Measurements from ENCODE around the gene AMZ1. TPM values are rescaled to one million over a fixed set of nuclear protein-coding genes. Genes with fewer than 3 reads are reported as not detected.

AMZ1 gene
- total RNA-seq, 4 donors from 2014 or later, result 0.39 to 1.7 (median 1.2) TPM

- no peaks in the 10 kb centered on the region for H3K36me3 ChIP-seq
- TF ChIP-seq POLR2A (IDR thresholded peaks at IDR 0.05) (no peak), CTCF (IDR thresholded peaks at IDR 0.05) (no peak), EP300 (IDR thresholded peaks at IDR 0.05) (no peak)
- no peak for DNase-seq (ENCODE audit: low spot score in 2 of 2)
- no peak overlapping the region for H3K4me3 ChIP-seq
- WGBS, 2 donors, result 83 to 92% methylated on average over 14 to 17 of the region's 17 CpGs
- peaks cover 0 to 7% (median 0%) of the 10 kb centered on the region in 4 donors for H3K9me3 ChIP-seq
- peaks cover 0 to 3% of the 10 kb centered on the region in 2 donors for H3K27me3 ChIP-seq
- H3K4me1 ChIP-seq, result peaks cover 0 to 10% (median 0%) of the 10 kb centered on the region in 4 donors
- H3K27ac ChIP-seq, result peak overlapping the region in 1 of 4 donors; percentile 18
These were observed 13.4 kb downstream of the AMZ1 start for GRCh38 chr7:2701424-2701823.

- Histone ChIP-seq H3K9me3 (peaks cover 0 to 7% (median 0%) of the 10 kb centered on the region in 4 donors), H3K4me1 (peaks cover 0 to 10% (median 0%) of the 10 kb centered on the region in 4 donors), H3K36me3 (no peaks in the 10 kb centered on the region), H3K4me3 (no peak overlapping the region), H3K27me3 (peaks cover 0 to 3% of the 10 kb centered on the region in 2 donors), H3K27ac (peak overlapping the region in 1 of 4 donors; percentile 18)
- TF ChIP-seq POLR2A (IDR thresholded peaks at IDR 0.05), result no peak
- TF ChIP-seq EP300 (IDR thresholded peaks at IDR 0.05), result peak in 1 of 2 donors; percentile 60
- peak; percentile 42 to 45 for DNase-seq (ENCODE audit: low spot score in 2 of 2)
- 37 to 51% methylated on average over 12 of the region's 12 CpGs for WGBS, 2 donors
These were observed 14.0 kb downstream of the AMZ1 start for GRCh38 chr7:2701832-2702593.

GRCh38 chr7:2702594-2702957 lies 14.6 kb downstream of the AMZ1 start:
- H3K4me3 ChIP-seq, result no peak overlapping the region
- peaks cover 0 to 7% (median 0%) of the 10 kb centered on the region in 4 donors for H3K9me3 ChIP-seq
- 76 to 89% methylated on average over 19 to 21 of the region's 22 CpGs for WGBS, 2 donors
- no peaks in the 10 kb centered on the region for H3K36me3 ChIP-seq
- DNase-seq (ENCODE audit: low spot score in 2 of 2), result no peak
- peaks cover 0 to 3% of the 10 kb centered on the region in 2 donors for H3K27me3 ChIP-seq
- no peak for TF ChIP-seq POLR2A (IDR thresholded peaks at IDR 0.05)
- no peak for TF ChIP-seq EP300 (IDR thresholded peaks at IDR 0.05)
- TF ChIP-seq CTCF (IDR thresholded peaks at IDR 0.05), result no peak
- peaks cover 0 to 10% (median 0%) of the 10 kb centered on the region in 4 donors for H3K4me1 ChIP-seq
- H3K27ac ChIP-seq, result no peak overlapping the region

GRCh38 chr7:2705371-2706096 lies 17.5 kb downstream of the AMZ1 start:
- Histone ChIP-seq H3K27me3 (no peaks in the 10 kb centered on the region), H3K27ac (no peak overlapping the region), H3K4me3 (no peak overlapping the region), H3K9me3 (peaks cover 0 to 7% (median 0%) of the 10 kb centered on the region in 4 donors), H3K36me3 (no peaks in the 10 kb centered on the region), H3K4me1 (peaks cover 0 to 17% (median 6%) of the 10 kb centered on the region in 4 donors)
- 84 to 85% methylated on average over 14 of the region's 14 CpGs for WGBS, 2 donors
- TF ChIP-seq CTCF (IDR thresholded peaks at IDR 0.05) (no peak), EP300 (IDR thresholded peaks at IDR 0.05) (no peak), POLR2A (IDR thresholded peaks at IDR 0.05) (no peak)
- no peak for DNase-seq (ENCODE audit: low spot score in 2 of 2)

- TF ChIP-seq POLR2A (IDR thresholded peaks at IDR 0.05) (no peak), EP300 (IDR thresholded peaks at IDR 0.05) (no peak), CTCF (IDR thresholded peaks at IDR 0.05) (no peak)
- no peak overlapping the region for H3K4me3 ChIP-seq
- H3K27me3 ChIP-seq, result no peaks in the 10 kb centered on the region
- H3K4me1 ChIP-seq, result peaks cover 0 to 14% (median 8%) of the 10 kb centered on the region in 4 donors
- no peak overlapping the region for H3K27ac ChIP-seq
- no peak for DNase-seq (ENCODE audit: low spot score in 2 of 2)
- H3K36me3 ChIP-seq, result peaks cover 0 to 9% (median 0%) of the 10 kb centered on the region in 3 donors
- peaks cover 0 to 7% (median 0%) of the 10 kb centered on the region in 4 donors for H3K9me3 ChIP-seq
- WGBS, 2 donors, result 58 to 67% methylated on average over 6 of the region's 6 CpGs
These were observed 18.7 kb downstream of the AMZ1 start for GRCh38 chr7:2706685-2707126.
